Measurements from ENCODE around the gene TFRC.
"Not testable (repeated sequence)": the region's sequence is repeated elsewhere in the genome, so short reads cannot be mapped to it uniquely, and the experiment has no call there.

Gene TFRC

GRCh38 chr3:196056371-196056770 is 25.5 kb downstream of the TFRC start:
- not testable (repeated sequence) for H3K4ac ChIP-seq (ENCODE audit: low read depth, low read length); H3K9ac ChIP-seq (ENCODE audit: low read length); H4K5ac ChIP-seq (ENCODE audit: low read length); H3K4me2 ChIP-seq (ENCODE audit: low read length); H2BK5ac ChIP-seq (ENCODE audit: low read length); H3K27me3 ChIP-seq (ENCODE audit: insufficient read depth, low read length, poor library complexity); H3K27ac ChIP-seq (ENCODE audit: low read depth, low read length); H3K4me1 ChIP-seq (ENCODE audit: control insufficient read depth, low read depth, low read length); H3K56ac ChIP-seq (ENCODE audit: low read length); H2BK120ac ChIP-seq (ENCODE audit: low read depth, low read length); H2BK15ac ChIP-seq (replicated peaks; ENCODE audit: low read depth); H3K18ac ChIP-seq (ENCODE audit: low read length); H2AK5ac ChIP-seq (ENCODE audit: low read length); H3K23ac ChIP-seq (ENCODE audit: low read length); H3K4me3 ChIP-seq (ENCODE audit: low read length); DNase-seq; H3K79me1 ChIP-seq (ENCODE audit: low read length); H4K8ac ChIP-seq (ENCODE audit: low read depth, low read length); H3K79me2 ChIP-seq (ENCODE audit: control insufficient read depth, insufficient read depth, low read length)
- no CpG with 5 or more reads among the region's 6 CpGs for WGBS (ENCODE audit: extremely low coverage, insufficient coverage, low lambda C conversion rate)
- H3K36me3 ChIP-seq (ENCODE audit: control insufficient read depth, insufficient read depth, low read length): peaks cover 18% of the 10 kb centered on the region

- no peak overlapping the region for H3K27ac ChIP-seq (ENCODE audit: low read depth, low read length)
- H3K4me3 ChIP-seq (ENCODE audit: low read length): no peak overlapping the region
- no peaks in the 10 kb centered on the region for H3K4me1 ChIP-seq (ENCODE audit: control insufficient read depth, low read depth, low read length)
- H3K4me2 ChIP-seq (ENCODE audit: low read length): no peak overlapping the region
- no peaks in the 10 kb centered on the region for H3K79me2 ChIP-seq (ENCODE audit: control insufficient read depth, insufficient read depth, low read length)
- peak; percentile 14 for DNase-seq
- H2BK15ac ChIP-seq (replicated peaks; ENCODE audit: low read depth): no peak overlapping the region
- no peak overlapping the region for H3K56ac ChIP-seq (ENCODE audit: low read length)
- H3K27me3 ChIP-seq (ENCODE audit: insufficient read depth, low read length, poor library complexity): no peaks in the 10 kb centered on the region
- no peak overlapping the region for H3K9ac ChIP-seq (ENCODE audit: low read length)
- H4K5ac ChIP-seq (ENCODE audit: low read length): no peak overlapping the region
- no peak overlapping the region for H2AK5ac ChIP-seq (ENCODE audit: low read length)
- H3K79me1 ChIP-seq (ENCODE audit: low read length): no peaks in the 10 kb centered on the region
- no peak overlapping the region for H3K4ac ChIP-seq (ENCODE audit: low read depth, low read length)
- no CpG with 5 or more reads among the region's 10 CpGs for WGBS (ENCODE audit: extremely low coverage, insufficient coverage, low lambda C conversion rate)
- H3K18ac ChIP-seq (ENCODE audit: low read length): no peak overlapping the region
- peaks cover 17% of the 10 kb centered on the region for H3K36me3 ChIP-seq (ENCODE audit: control insufficient read depth, insufficient read depth, low read length)
- no peak overlapping the region for H2BK5ac ChIP-seq (ENCODE audit: low read length)
- H2BK120ac ChIP-seq (ENCODE audit: low read depth, low read length): no peak overlapping the region
- H4K8ac ChIP-seq (ENCODE audit: low read depth, low read length): no peak overlapping the region
- H3K23ac ChIP-seq (ENCODE audit: low read length): no peak overlapping the region
These were observed 26.1 kb downstream of the TFRC start for GRCh38 chr3:196055683-196056270.

GRCh38 chr3:196055240-196055639 is 26.6 kb downstream of the TFRC start:
- Histone ChIP-seq H2BK120ac (ENCODE audit: low read depth, low read length) (no peak overlapping the region), H3K27ac (ENCODE audit: low read depth, low read length) (no peak overlapping the region), H3K79me2 (ENCODE audit: control insufficient read depth, insufficient read depth, low read length) (no peaks in the 10 kb centered on the region), H3K56ac (ENCODE audit: low read length) (no peak overlapping the region), H4K8ac (ENCODE audit: low read depth, low read length) (no peak overlapping the region), H2BK15ac (replicated peaks; ENCODE audit: low read depth) (no peak overlapping the region), H3K4me1 (ENCODE audit: control insufficient read depth, low read depth, low read length) (no peaks in the 10 kb centered on the region), H2AK5ac (ENCODE audit: low read length) (no peak overlapping the region), H3K27me3 (ENCODE audit: insufficient read depth, low read length, poor library complexity) (no peaks in the 10 kb centered on the region), H3K18ac (ENCODE audit: low read length) (no peak overlapping the region), H3K4me3 (ENCODE audit: low read length) (no peak overlapping the region), H4K5ac (ENCODE audit: low read length) (no peak overlapping the region), H3K23ac (ENCODE audit: low read length) (no peak overlapping the region), H3K79me1 (ENCODE audit: low read length) (no peaks in the 10 kb centered on the region), H3K36me3 (ENCODE audit: control insufficient read depth, insufficient read depth, low read length) (peaks cover 17% of the 10 kb centered on the region), H3K4me2 (ENCODE audit: low read length) (no peak overlapping the region), H2BK5ac (ENCODE audit: low read length) (no peak overlapping the region), H3K9ac (ENCODE audit: low read length) (no peak overlapping the region), H3K4ac (ENCODE audit: low read depth, low read length) (no peak overlapping the region)
- no peak for DNase-seq
- WGBS (ENCODE audit: extremely low coverage, insufficient coverage, low lambda C conversion rate): no CpG with 5 or more reads among the region's 8 CpGs

GRCh38 chr3:196054661-196055060 is 27.2 kb downstream of the TFRC start:
- Histone ChIP-seq H3K4me3 (ENCODE audit: low read length) (no peak overlapping the region), H3K4me1 (ENCODE audit: control insufficient read depth, low read depth, low read length) (no peaks in the 10 kb centered on the region), H3K36me3 (ENCODE audit: control insufficient read depth, insufficient read depth, low read length) (peaks cover 17% of the 10 kb centered on the region), H3K4me2 (ENCODE audit: low read length) (no peak overlapping the region), H3K4ac (ENCODE audit: low read depth, low read length) (no peak overlapping the region), H2AK5ac (ENCODE audit: low read length) (no peak overlapping the region), H4K8ac (ENCODE audit: low read depth, low read length) (no peak overlapping the region), H3K9ac (ENCODE audit: low read length) (no peak overlapping the region), H3K18ac (ENCODE audit: low read length) (no peak overlapping the region), H3K79me2 (ENCODE audit: control insufficient read depth, insufficient read depth, low read length) (no peaks in the 10 kb centered on the region), H3K79me1 (ENCODE audit: low read length) (no peaks in the 10 kb centered on the region), H3K27me3 (ENCODE audit: insufficient read depth, low read length, poor library complexity) (no peaks in the 10 kb centered on the region), H2BK5ac (ENCODE audit: low read length) (no peak overlapping the region), H2BK15ac (replicated peaks; ENCODE audit: low read depth) (no peak overlapping the region), H3K56ac (ENCODE audit: low read length) (no peak overlapping the region), H4K5ac (ENCODE audit: low read length) (no peak overlapping the region), H2BK120ac (ENCODE audit: low read depth, low read length) (no peak overlapping the region), H3K23ac (ENCODE audit: low read length) (no peak overlapping the region), H3K27ac (ENCODE audit: low read depth, low read length) (no peak overlapping the region)
- WGBS (ENCODE audit: extremely low coverage, insufficient coverage, low lambda C conversion rate): no CpG with 5 or more reads among the region's 10 CpGs
- no peak for DNase-seq

DNA sequence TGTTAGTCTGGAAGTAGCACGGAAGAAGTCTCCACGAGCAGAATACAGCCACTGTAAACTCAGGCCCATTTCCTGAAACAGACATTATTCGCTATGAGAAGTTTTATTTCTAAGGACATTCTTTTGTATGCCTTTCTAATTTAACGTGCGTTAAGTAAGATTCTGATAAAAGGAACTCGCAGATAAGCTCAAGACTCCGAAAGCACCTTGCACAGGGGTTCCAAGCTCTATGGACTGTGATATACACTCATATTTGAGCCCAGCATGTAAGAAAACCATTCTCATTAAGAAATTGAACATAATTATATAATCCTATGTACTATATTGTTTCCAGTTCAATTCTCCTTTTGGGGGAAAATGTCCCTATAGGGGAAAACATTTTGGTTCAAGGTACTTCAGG is 28.4 kb downstream of the TFRC start:
- no peak overlapping the region for H3K23ac ChIP-seq (ENCODE audit: low read length)
- DNase-seq: no peak
- no peak overlapping the region for H4K8ac ChIP-seq (ENCODE audit: low read depth, low read length)
- H3K4me3 ChIP-seq (ENCODE audit: low read length): no peak overlapping the region
- no peak overlapping the region for H3K56ac ChIP-seq (ENCODE audit: low read length)
- H3K4me1 ChIP-seq (ENCODE audit: control insufficient read depth, low read depth, low read length): no peaks in the 10 kb centered on the region
- no peak overlapping the region for H2BK5ac ChIP-seq (ENCODE audit: low read length)
- no peak overlapping the region for H3K4ac ChIP-seq (ENCODE audit: low read depth, low read length)
- H2BK15ac ChIP-seq (replicated peaks; ENCODE audit: low read depth): no peak overlapping the region
- H3K9ac ChIP-seq (ENCODE audit: low read length): no peak overlapping the region
- no CpG with 5 or more reads among the region's 7 CpGs for WGBS (ENCODE audit: extremely low coverage, insufficient coverage, low lambda C conversion rate)
- H3K18ac ChIP-seq (ENCODE audit: low read length): no peak overlapping the region
- no peak overlapping the region for H2BK120ac ChIP-seq (ENCODE audit: low read depth, low read length)
- H3K27ac ChIP-seq (ENCODE audit: low read depth, low read length): no peak overlapping the region
- H4K5ac ChIP-seq (ENCODE audit: low read length): no peak overlapping the region
- no peaks in the 10 kb centered on the region for H3K79me2 ChIP-seq (ENCODE audit: control insufficient read depth, insufficient read depth, low read length)
- H3K4me2 ChIP-seq (ENCODE audit: low read length): no peak overlapping the region
- H2AK5ac ChIP-seq (ENCODE audit: low read length): no peak overlapping the region
- no peaks in the 10 kb centered on the region for H3K79me1 ChIP-seq (ENCODE audit: low read length)
- no peaks in the 10 kb centered on the region for H3K27me3 ChIP-seq (ENCODE audit: insufficient read depth, low read length, poor library complexity)
- H3K36me3 ChIP-seq (ENCODE audit: control insufficient read depth, insufficient read depth, low read length): peaks cover 16% of the 10 kb centered on the region
